Activated CD4-positive, alpha-beta T cell treated with anti-CD3 and anti-CD28 coated beads for 4 hours (primary cell): ENCODE results near the gene VEGFA.
A peak's percentile ranks its signal among the peaks of the same experiment; 100 is the strongest.

ENCODE experiments used
- DNase-seq, 2 donors: peaks; one replicate each; pipeline ENCODE4 v3.0.0-alpha.2; 2020

The VEGFA gene

GRCh38 chr6:43760210-43761168, 9.5 kb upstream of the VEGFA start:
- no peak for DNase-seq

DNA sequence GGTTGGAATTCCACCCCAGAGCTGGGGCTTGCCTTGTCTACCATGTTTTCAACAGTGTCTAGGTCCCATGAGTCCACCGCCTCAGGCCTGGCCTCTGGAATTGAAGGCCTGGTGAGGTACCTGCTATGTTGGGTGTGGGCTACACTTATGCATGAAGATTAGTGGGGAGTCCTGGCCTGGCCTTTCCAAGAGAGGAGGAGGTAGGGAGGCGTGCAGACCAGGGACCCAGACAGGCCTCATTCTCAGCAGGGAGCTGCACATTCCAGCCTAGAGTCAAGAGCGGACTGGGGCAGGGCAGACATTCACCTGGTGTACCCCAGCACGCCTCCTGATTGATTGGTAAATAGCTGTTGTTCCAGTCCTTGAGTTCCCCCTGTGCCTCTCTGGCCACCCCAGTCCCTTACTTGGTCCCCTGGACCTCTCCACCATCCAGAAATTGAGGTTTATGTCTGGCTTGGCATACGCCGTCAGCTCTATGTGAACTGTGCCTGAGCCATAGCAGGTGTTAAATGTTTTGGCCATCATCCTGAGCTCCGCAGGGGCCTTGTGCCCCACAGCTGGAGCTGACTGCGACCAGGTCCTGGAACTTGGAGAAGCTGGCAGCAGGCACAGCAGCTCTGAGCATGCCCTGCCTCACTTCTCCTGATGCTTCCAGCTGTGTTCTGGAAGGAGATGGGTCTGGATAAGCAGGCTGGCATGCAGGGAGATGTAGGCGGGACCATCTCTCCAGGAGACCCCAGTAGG, 8.2 kb upstream of the VEGFA start:
- DNase-seq, result no peak

GRCh38 chr6:43762410-43762768, 7.6 kb upstream of the VEGFA start:
- DNase-seq, result no peak

GRCh38 chr6:43762966-43763695, 6.9 kb upstream of the VEGFA start:
- DNase-seq, result no peak

DNA sequence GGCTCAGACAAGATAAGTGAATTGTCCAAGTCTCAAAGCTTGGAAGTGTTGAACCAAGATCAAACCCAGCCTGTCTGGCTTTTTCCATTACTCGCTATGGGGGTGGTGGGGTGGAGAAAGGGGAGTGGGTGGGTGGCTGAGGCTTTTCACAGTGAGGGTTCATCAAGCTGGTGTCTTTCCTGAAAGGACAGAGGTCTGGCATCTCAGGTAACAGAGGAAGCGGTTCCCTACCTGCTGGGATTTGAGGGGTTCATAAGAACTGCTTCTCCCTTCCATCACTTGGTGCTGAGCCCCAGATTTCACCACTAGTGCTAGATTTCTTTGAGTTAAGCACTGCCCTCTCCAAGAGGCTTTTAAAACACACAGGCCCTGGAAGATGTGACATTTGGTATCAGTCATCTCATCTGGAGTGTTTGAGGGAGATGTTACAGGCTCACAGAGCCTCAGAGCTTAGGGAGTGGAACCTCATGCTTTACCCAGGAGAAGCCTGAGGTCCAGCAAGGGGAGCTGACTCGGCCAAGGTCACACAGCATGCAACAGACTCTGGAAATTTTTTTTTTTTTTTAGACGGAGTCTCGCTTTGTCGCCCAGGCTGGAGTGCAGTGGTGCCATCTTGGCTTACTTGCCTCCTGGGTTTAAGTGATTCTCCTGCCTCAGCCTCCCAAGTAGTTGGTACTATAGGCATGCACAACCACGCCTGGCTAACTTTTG, 6.0 kb upstream of the VEGFA start:
- no peak for DNase-seq

GRCh38 chr6:43764772-43765171, 5.2 kb upstream of the VEGFA start:
- DNase-seq, result no peak

- DNase-seq, result no peak
These were observed 4.1 kb upstream of the VEGFA start for GRCh38 chr6:43765776-43766499.

- DNase-seq, result no peak
These were observed 3.5 kb upstream of the VEGFA start for GRCh38 chr6:43766500-43766853.

DNA sequence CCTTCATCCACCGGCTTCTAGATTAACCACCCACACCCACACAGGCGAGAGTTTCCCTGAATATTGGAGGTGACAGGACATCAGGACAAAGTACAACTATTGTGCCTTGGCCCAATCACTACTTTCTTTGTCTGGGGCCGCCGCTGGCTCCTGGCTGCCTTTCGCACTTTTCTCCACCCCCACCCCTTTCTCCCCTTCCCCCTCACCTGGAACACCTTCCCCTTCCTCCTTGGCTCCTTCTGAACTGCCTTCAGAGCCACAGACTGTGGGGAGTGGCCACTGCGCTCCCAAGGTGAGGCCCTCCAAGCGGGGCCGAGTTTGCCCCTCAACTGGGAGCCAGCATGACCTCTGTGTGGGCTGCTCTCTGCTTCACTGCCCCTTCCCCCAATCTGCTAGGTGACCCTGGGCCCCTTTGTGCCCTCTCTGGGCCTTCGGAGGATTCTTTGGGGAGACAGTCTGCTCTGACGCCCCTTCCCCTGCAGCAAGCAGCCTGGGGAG, 3.0 kb upstream of the VEGFA start:
- no peak for DNase-seq

DNA sequence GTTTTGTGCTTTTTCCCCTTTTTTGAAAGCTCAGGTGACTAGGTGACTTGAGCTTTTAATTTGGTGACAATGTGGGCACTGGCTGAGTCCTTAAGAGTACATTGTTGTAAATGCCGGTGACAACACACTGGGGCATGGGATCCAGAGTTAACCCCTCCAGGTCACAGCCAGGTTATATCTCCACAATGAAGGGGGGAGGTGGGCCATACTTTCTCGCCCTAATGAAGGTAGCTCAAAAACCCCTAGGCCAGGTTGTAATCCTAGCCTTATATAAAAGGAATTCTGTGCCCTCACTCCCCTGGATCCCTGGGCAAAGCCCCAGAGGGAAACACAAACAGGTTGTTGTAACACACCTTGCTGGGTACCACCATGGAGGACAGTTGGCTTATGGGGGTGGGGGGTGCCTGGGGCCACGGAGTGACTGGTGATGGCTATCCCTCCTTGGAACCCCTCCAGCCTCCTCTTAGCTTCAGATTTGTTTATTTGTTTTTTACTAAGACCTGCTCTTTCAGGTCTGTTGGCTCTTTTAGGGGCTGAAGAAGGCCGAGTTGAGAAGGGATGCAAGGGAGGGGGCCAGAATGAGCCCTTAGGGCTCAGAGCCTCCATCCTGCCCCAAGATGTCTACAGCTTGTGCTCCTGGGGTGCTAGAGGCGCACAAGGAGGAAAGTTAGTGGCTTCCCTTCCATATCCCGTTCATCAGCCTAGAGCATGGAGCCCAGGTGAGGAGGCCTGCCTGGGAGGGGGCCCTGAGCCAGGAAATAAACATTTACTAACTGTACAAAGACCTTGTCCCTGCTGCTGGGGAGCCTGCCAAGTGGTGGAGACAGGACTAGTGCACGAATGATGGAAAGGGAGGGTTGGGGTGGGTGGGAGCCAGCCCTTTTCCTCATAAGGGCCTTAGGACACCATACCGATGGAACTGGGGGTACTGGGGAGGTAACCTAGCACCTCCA, 2.2 kb upstream of the VEGFA start:
- DNase-seq, result no peak

- DNase-seq, result no peak
These were observed 1.5 kb upstream of the VEGFA start for GRCh38 chr6:43768506-43768860.

- DNase-seq, result peak in 1 of 2 donors; percentile 7
These were observed 957 bp upstream of the VEGFA start for GRCh38 chr6:43768983-43769525.

DNA sequence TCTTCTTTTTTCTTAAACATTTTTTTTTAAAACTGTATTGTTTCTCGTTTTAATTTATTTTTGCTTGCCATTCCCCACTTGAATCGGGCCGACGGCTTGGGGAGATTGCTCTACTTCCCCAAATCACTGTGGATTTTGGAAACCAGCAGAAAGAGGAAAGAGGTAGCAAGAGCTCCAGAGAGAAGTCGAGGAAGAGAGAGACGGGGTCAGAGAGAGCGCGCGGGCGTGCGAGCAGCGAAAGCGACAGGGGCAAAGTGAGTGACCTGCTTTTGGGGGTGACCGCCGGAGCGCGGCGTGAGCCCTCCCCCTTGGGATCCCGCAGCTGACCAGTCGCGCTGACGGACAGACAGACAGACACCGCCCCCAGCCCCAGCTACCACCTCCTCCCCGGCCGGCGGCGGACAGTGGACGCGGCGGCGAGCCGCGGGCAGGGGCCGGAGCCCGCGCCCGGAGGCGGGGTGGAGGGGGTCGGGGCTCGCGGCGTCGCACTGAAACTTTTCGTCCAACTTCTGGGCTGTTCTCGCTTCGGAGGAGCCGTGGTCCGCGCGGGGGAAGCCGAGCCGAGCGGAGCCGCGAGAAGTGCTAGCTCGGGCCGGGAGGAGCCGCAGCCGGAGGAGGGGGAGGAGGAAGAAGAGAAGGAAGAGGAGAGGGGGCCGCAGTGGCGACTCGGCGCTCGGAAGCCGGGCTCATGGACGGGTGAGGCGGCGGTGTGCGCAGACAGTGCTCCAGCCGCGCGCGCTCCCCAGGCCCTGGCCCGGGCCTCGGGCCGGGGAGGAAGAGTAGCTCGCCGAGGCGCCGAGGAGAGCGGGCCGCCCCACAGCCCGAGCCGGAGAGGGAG, 580 bp downstream of the VEGFA start:
- peak; percentile 29 to 37 for DNase-seq

DNA sequence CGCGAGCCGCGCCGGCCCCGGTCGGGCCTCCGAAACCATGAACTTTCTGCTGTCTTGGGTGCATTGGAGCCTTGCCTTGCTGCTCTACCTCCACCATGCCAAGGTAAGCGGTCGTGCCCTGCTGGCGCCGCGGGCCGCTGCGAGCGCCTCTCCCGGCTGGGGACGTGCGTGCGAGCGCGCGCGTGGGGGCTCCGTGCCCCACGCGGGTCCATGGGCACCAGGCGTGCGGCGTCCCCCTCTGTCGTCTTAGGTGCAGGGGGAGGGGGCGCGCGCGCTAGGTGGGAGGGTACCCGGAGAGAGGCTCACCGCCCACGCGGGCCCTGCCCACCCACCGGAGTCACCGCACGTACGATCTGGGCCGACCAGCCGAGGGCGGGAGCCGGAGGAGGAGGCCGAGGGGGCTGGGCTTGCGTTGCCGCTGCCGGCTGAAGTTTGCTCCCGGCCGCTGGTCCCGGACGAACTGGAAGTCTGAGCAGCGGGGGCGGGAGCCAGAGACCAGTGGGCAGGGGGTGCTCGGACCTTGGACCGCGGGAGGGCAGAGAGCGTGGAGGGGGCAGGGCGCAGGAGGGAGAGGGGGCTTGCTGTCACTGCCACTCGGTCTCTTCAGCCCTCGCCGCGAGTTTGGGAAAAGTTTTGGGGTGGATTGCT, 1.3 kb downstream of the VEGFA start:
- DNase-seq, result peak; percentile 66 to 83

DNA sequence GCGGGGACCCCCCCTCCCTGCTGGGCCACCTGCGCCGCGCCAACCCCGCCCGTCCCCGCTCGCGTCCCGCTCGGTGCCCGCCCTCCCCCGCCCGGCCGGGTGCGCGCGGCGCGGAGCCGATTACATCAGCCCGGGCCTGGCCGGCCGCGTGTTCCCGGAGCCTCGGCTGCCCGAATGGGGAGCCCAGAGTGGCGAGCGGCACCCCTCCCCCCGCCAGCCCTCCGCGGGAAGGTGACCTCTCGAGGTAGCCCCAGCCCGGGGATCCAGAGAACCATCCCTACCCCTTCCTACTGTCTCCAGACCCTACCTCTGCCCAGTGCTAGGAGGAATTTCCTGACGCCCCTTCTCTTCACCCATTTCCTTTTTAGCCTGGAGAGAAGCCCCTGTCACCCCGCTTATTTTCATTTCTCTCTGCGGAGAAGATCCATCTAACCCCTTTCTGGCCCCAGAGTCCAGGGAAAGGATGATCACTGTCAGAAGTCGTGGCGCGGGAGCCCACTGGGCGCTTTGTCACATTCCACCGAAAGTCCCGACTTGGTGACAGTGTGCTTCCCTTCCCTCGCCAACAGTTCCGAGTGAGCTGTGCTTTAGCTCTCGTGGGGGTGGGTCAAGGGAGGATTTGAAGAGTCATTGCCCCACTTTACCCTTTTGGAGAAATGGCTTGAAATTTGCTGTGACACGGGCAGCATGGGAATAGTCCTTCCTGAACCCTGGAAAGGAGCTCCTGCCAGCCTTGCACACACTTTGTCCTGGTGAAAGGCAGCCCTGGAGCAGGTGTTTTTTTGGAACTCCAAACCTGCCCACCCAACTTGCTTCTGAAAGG, 2.1 kb downstream of the VEGFA start:
- peak; percentile 57 to 64 for DNase-seq

DNA sequence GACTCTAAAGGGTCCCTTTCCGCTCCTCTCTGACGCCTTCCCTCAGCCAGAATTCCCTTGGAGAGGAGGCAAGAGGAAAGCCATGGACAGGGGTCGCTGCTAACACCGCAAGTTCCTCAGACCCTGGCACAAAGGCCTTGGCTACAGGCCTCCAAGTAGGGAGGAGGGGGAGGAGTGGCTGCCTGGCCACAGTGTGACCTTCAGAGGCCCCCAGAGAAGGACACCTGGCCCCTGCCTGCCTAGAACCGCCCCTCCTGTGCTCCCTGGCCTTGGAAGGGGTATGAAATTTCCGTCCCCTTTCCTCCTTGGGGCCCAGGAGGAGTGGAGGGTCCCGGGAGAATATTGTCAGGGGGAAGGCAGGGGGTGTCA, 2.7 kb downstream of the VEGFA start:
- no peak for DNase-seq

DNA sequence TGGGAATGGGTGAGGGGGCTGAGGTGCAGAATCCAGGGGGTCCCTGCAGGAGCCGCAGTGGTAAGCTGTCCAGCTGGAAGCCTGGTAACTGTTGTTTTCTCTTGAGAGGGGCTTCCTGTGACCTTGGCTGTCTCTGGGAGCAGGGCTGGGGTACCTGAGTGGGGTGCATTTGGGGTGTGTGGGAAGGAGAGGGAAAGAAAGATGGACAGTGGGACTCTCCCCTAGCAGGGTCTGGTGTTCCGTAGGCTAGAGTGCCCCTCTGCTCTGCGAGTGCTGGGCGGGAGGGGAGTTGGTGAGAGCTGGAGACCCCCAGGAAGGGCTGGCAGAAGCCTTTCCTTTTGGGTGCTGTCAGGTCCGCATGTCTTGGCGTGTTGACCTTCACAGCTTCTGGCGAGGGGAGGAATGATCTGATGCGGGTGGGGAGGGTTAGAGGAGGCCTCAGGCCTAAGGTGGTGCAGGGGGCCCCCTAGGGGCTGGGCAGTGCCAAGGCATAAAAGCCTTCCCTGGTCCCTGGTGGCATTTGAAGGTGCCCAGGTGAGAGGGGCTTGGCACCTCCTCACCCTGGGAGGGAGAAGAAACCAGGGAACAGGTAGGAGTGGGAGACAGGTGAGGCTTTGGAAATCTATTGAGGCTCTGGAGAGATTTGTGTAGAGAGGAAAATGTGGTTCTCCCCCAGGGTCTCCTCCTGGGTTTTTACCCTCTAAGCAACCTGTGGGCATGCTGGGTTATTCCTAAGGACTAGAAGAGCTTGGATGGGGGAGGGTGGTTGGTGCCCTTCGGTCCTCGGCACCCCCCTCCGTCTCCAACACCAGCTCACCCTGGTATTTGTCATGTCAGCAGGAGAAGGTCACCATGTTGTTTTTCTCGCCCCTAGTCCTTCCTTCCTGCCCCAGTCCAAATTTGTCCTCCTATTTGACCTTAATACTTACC, 3.3 kb downstream of the VEGFA start:
- DNase-seq, result peak; percentile 55 to 56
